ENCODE data around the gene MYH9. TPM values are rescaled to one million over a fixed set of nuclear protein-coding genes. Genes with fewer than 3 reads are reported as not detected.

The MYH9 gene
- polyA plus RNA-seq, 1 experiment, result 338 TPM

- TF ChIP-seq, protein P1, sequence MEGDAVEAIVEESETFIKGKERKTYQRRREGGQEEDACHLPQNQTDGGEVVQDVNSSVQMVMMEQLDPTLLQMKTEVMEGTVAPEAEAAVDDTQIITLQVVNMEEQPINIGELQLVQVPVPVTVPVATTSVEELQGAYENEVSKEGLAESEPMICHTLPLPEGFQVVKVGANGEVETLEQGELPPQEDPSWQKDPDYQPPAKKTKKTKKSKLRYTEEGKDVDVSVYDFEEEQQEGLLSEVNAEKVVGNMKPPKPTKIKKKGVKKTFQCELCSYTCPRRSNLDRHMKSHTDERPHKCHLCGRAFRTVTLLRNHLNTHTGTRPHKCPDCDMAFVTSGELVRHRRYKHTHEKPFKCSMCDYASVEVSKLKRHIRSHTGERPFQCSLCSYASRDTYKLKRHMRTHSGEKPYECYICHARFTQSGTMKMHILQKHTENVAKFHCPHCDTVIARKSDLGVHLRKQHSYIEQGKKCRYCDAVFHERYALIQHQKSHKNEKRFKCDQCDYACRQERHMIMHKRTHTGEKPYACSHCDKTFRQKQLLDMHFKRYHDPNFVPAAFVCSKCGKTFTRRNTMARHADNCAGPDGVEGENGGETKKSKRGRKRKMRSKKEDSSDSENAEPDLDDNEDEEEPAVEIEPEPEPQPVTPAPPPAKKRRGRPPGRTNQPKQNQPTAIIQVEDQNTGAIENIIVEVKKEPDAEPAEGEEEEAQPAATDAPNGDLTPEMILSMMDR (IDR thresholded peaks at IDR 0.05; ENCODE audit: low read depth, low read length), result no peak
- POLR2A ChIA-PET, result interaction anchor here (0.6 to 2.2 kb wide), 5 partner anchors 28 to 112 kb away, joined by 3 to 9 read pairs (median 3); partner anchors contain the start of gene MYH9
- no peaks in the 10 kb centered on the region for H3K27me3 ChIP-seq (ENCODE audit: control insufficient read depth, insufficient read depth, low read length)
- CTCF ChIA-PET, result interaction anchor here (1.3 to 3.2 kb wide), 3 partner anchors 58 to 127 kb away, joined by 4 to 12 read pairs (median 7); no protein-coding TSS in a partner anchor
- peak overlapping the region; percentile 57 for H3K27ac ChIP-seq (ENCODE audit: low read depth, low read length)
- no peak overlapping the region for H3K4me3 ChIP-seq (ENCODE audit: low read depth, low read length)
- no peak for DNase-seq (ENCODE audit: low read depth, low spot score)
- H3K9me3 ChIP-seq (ENCODE audit: control insufficient read depth, insufficient read depth, low read length), result no peaks in the 10 kb centered on the region; the same call in 1 of the 2 replicates
These were observed 28.2 kb downstream of the MYH9 start for GRCh38 chr22:36359470-36359996.

DNA sequence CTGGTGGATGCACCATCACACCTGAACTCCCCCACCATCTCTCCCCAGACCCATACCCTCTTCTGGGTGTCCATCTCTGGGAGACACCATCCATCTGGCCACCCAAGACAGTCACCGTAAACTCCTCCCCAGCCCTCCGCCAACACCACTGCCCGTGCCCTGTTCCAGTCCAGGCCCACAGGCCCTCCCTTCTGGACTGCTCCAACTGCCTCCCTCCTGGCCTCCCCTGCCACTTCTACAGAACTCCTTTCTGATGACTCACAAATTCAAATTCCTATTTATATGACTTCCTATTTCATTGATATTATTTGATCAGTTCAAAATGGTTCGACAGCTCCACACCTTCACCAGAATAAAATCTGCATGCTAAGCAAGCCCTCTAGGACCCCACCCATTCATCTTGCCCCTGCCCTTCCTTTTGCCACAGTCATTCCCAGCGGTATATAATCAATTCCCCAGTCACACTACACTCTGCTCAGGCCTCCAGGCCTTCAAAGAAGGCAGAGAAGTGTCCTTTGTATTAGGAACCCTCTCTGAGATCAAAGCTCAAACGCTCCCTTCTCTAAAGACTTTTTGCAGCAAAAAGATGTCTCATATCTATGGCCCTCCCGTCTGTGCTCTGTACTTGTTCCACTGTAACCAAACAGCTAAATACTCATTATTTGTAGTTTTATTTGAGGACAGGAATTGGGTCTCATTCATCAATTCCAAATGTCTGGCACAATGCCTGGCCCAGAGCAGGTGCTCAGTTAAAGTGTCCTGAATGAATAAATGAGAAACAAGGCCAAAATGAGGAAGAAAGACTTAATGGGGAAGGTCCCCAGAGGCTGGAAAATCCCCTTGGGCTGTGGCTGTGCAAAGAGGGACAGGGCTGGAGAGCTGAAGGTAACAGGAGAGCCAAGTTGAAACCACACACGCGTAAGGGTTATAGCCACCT, 29.0 kb downstream of the MYH9 start:
- peak overlapping the region; percentile 77 for H3K27ac ChIP-seq (ENCODE audit: low read depth, low read length)
- TF ChIP-seq, protein P1 (IDR thresholded peaks at IDR 0.05; ENCODE audit: low read depth, low read length), result no peak
- CTCF ChIA-PET, result interaction anchor here (1.3 to 3.2 kb wide), 2 partner anchors 57 to 112 kb away, joined by 7 to 12 read pairs; no protein-coding TSS in a partner anchor
- DNase-seq (ENCODE audit: low read depth, low spot score), result no peak
- POLR2A ChIA-PET, result interaction anchor here (0.5 to 0.6 kb wide), 2 partner anchors 70 to 83 kb away, joined by 3 to 4 read pairs; no protein-coding TSS in a partner anchor
- no peaks in the 10 kb centered on the region; the same call in 1 of the 2 replicates for H3K9me3 ChIP-seq (ENCODE audit: control insufficient read depth, insufficient read depth, low read length)
- no peaks in the 10 kb centered on the region for H3K27me3 ChIP-seq (ENCODE audit: control insufficient read depth, insufficient read depth, low read length)
- H3K4me3 ChIP-seq (ENCODE audit: low read depth, low read length), result no peak overlapping the region

DNA sequence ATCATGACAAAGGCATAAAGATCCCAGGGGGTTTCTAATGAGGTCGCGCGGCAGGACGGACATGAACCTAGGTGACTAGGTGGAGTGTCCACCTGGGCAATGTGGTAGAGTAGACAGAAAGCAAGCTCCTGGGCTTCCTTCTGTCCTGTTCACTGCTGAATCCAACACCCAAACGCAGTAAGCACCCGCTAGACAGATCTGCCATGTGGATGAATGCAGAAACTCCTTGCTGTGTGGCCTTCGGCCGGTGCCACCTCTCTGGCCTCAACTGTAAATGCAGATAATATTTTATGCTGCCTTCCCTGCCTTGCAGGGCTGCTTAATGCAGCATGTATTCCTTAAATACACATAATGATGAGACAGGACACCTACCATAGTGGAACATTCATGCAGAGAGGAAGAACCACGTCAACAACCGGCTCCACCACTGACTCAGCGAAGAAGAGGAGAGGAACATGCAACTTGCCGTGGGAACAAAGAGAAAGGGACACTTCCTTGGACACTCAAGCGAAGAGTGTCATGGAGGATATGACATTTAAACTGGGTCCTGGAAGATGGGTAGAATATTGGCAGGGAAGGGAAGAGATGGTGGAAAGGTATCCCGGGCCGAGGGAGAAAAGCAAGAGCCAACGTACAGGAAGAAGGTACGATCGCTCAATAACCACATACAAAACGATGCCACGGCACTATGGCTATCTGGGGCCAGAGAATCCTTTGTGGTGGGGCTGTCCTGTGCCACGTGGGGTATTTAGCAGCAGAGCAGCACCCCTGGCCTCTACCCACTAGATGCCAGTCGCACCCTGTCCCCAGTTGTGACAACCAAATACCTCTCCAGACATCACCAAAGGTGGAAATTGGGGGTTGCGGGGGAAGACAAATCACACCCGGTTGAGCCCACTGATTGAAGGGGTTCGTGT, 30.8 kb downstream of the MYH9 start:
- POLR2A ChIA-PET, result interaction anchor here (0.6 to 2.4 kb wide), 3 partner anchors 8 to 111 kb away, joined by 3 to 16 read pairs (median 3); no protein-coding TSS in a partner anchor

GRCh38 chr22:36355894-36356293, 31.9 kb downstream of the MYH9 start:
- POLR2A ChIA-PET, result interaction anchor here (0.6 to 2.4 kb wide), 7 partner anchors 9 to 115 kb away, joined by 3 to 16 read pairs (median 3); no protein-coding TSS in a partner anchor
- no peaks in the 10 kb centered on the region for H3K27me3 ChIP-seq (ENCODE audit: control insufficient read depth, insufficient read depth, low read length)
- peaks cover 5% of the 10 kb centered on the region; the same call in 1 of the 2 replicates for H3K9me3 ChIP-seq (ENCODE audit: control insufficient read depth, insufficient read depth, low read length)
- DNase-seq (ENCODE audit: low read depth, low spot score), result no peak
- H3K27ac ChIP-seq (ENCODE audit: low read depth, low read length), result peak overlapping the region; percentile 98
- no peak overlapping the region for H3K4me3 ChIP-seq (ENCODE audit: low read depth, low read length)
- TF ChIP-seq, protein P1 (IDR thresholded peaks at IDR 0.05; ENCODE audit: low read depth, low read length), result no peak
- CTCF ChIA-PET, result interaction anchor here (0.6 to 1.0 kb wide), 4 partner anchors 9 to 903 kb away, joined by 3 to 4 read pairs (median 3); no protein-coding TSS in a partner anchor

More for the DNA sequence above, 30.8 kb downstream of the MYH9 start:
- no peak for DNase-seq (ENCODE audit: low read depth, low spot score)
- Histone ChIP-seq H3K9me3 (ENCODE audit: control insufficient read depth, insufficient read depth, low read length) (peaks cover 4% of the 10 kb centered on the region; the same call in 1 of the 2 replicates), H3K4me3 (ENCODE audit: low read depth, low read length) (no peak overlapping the region), H3K27me3 (ENCODE audit: control insufficient read depth, insufficient read depth, low read length) (no peaks in the 10 kb centered on the region), H3K27ac (ENCODE audit: low read depth, low read length) (peak overlapping the region; percentile 65)
- TF ChIP-seq, protein P1 (IDR thresholded peaks at IDR 0.05; ENCODE audit: low read depth, low read length), result no peak
- CTCF ChIA-PET, result interaction anchor here (0.6 to 3.2 kb wide), 3 partner anchors 22 to 114 kb away, joined by 3 to 12 read pairs (median 4); no protein-coding TSS in a partner anchor

Data from AG04450 (cell line).